SK-N-MC (cell line): ENCODE measurements around the gene LHFPL3.

ENCODE experiments used
- EZH2 ChIP-seq: fragments of 200-600 bp; sonication (generic); IDR thresholded peaks from one replicate; pipeline ENCODE4 v1.6.1; 2017; ENCODE audit warnings: antibody characterized with exemption
- POLR2AphosphoS5 ChIP-seq: IDR thresholded peaks from 2 replicates; pipeline ENCODE4 v1.6.1; 2012; ENCODE audit warnings: mild to moderate bottlenecking, low read depth, low read length, borderline replicate concordance

- TF ChIP-seq EZH2 (no peak), POLR2AphosphoS5 (no peak)
Observed at GRCh38 chr7:104914421-104914820, 586.0 kb downstream of the LHFPL3 start.
